NOMO-1 treated with DMSO at 0.1 percent for 48 hours (cell line): ENCODE data around the gene FAM47E.

Source experiments
- DNase-seq: peaks from one replicate; lab custom pipeline; 2025; ENCODE audit not compliant: unreplicated experiment; lab: John Stamatoyannopoulos, UW

Gene FAM47E

DNA sequence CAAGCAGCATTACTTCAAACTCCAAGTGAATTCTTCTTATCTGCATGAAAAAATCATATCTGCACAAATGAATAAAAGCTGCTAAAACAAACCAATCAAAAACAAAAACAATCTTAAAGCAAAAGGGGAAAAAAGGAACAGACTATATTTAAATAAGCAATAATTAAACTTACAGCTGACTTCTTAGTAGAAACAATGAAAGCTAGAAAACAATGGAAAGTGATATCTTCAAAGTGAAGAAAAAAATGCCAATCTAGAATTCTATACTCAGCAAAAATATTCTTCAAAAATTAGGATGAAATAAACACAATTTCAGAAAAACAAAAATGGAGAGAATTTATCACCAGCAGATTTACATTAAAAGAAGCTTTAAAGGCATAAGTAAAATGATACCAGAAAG is 75.0 kb downstream of the FAM47E start:
- no peak for DNase-seq
